Tibial artery (tissue), 4 donors: ENCODE measurements around the gene OPN1MW2.
A peak's percentile ranks its signal among the peaks of the same experiment; 100 is the strongest.
"Not testable (repeated sequence)": the region's sequence is repeated elsewhere in the genome, so short reads cannot be mapped to it uniquely, and the experiment has no call there.

Experiments used
- DNase-seq, 2 donors: peaks; one replicate each; pipeline ENCODE4 v3.0.0-alpha.2; 2019
- H3K27ac ChIP-seq, 2 donors: fragments of 200-600 bp; sonication (generic) in 1 of 2; 1 replicate in 1 of 2; 2 replicates in 1 of 2; pipeline ENCODE4 v1.5.1; 2018 to 2019; ENCODE audit warnings: mild to moderate bottlenecking in 1 of 2
- H3K27me3 ChIP-seq, 2 donors: fragments of 200-600 bp; sonication (generic) in 1 of 2; one replicate each; pipeline versions ENCODE4 v1.5.1 to v1.6.0; 2016 to 2019
- H3K36me3 ChIP-seq, 3 donors: fragments of 200-600 bp; sonication (generic) in 2 of 3; one replicate each; pipeline ENCODE4 v1.5.1; 2016 to 2019; ENCODE audit warnings: mild to moderate bottlenecking in 2 of 3
- H3K4me1 ChIP-seq, 4 donors: fragments of 200-600 bp; sonication (generic) in 2 of 4; 1 replicate in 3 of 4; 2 replicates in 1 of 4; pipeline ENCODE4 v1.5.1; 2016 to 2019
- H3K4me3 ChIP-seq, 2 donors: fragments of 200-600 bp; sonication (generic) in 1 of 2; 1 replicate in 1 of 2; 2 replicates in 1 of 2; pipeline ENCODE4 v1.5.1; 2018 to 2019; ENCODE audit warnings: mild to moderate bottlenecking in 2 of 2
- H3K9me3 ChIP-seq, 3 donors: fragments of 200-600 bp; sonication (generic) in 1 of 3; one replicate each; pipeline ENCODE4 v1.5.1; 2016 to 2019
- intact Hi-C: fragments of 100-400 bp; cut with DNase I; formaldehyde crosslinking; loops from one replicate; pipeline ENCODE4 v1.15.0; 2023; ENCODE audit warnings: low total_unique reads

Gene OPN1MW2

DNA sequence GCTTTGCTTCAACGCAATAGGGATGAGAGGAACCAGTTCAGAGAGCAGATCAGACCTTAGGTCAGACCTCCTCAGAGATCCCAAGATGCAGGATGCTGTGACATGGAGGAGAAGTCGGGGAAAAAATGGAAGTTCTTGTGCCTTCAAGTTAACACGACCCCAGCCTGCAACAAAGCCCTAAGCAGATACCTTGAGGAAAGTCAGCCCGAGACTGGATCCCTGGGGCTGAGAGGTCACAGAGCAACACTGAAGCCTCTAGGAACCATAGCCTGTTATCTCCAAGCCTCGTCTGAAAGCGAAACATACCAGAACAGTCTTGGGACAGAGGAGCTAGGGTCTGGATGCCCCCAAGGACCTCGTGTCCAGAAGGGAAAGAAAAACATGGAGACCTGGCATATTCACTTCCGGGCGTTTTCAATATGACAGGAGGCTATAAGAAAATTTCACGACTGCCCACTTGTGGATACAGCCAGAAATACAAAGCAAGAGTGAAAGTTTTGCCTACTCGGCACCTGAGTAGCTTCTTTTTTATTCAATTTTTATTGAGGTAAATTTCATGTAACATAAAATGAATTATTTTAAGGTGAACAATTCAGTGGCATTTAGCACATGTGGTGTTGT is 19.5 kb downstream of the OPN1MW2 start:
- peak in 1 of 2 donors; percentile 1 for DNase-seq
- H3K27ac ChIP-seq, H3K9me3 ChIP-seq, H3K36me3 ChIP-seq, intact Hi-C loops, H3K4me3 ChIP-seq, H3K4me1 ChIP-seq, H3K27me3 ChIP-seq: not testable (repeated sequence)

- intact Hi-C loops: not testable (repeated sequence)
- DNase-seq: peak in 1 of 2 donors; percentile 1
Observed at GRCh38 chrX:154239982-154240503, 20.5 kb downstream of the OPN1MW2 start.

DNA sequence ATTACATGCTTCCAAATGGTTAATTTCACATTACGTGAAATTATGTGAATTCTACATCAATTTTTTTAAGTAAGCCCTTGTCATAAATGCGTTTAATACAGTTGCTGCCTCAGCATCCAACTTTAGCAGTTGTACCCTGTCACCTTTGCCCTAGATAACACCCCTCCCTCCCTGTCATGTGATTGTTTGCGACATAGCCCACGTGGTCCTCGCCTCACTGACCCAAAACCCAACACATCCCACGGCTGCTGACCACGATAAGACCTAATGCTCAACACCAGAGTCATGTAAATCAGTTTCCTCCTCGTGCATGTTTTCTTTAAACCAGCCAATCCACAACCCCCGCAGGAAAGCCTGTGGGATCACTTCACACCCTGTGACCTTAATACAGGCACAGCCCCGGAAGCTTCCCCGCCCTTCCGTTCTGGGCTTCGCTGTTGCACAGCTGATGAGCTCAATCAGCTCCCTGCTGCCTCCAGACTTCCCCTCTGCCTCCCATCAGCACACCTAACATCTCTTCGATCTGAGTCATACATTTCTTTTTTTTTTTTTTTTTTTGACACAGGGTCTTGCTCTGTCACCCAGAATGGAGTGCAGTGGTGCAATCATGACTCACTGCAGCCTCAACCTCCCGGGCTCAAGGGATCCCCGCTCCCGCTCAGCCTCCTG is 28.0 kb downstream of the OPN1MW2 start:
- H3K4me1 ChIP-seq, H3K27me3 ChIP-seq, H3K36me3 ChIP-seq, H3K9me3 ChIP-seq, H3K27ac ChIP-seq, DNase-seq, H3K4me3 ChIP-seq, intact Hi-C loops: not testable (repeated sequence)

More at GRCh38 chrX:154239982-154240503, 20.5 kb downstream of the OPN1MW2 start:
- H3K36me3 ChIP-seq, H3K27ac ChIP-seq, H3K4me3 ChIP-seq, H3K27me3 ChIP-seq, H3K9me3 ChIP-seq, H3K4me1 ChIP-seq: not testable (repeated sequence)

GRCh38 chrX:154248076-154248475 is 28.5 kb downstream of the OPN1MW2 start:
- intact Hi-C loops, H3K27me3 ChIP-seq, H3K9me3 ChIP-seq, H3K4me1 ChIP-seq, DNase-seq, H3K27ac ChIP-seq, H3K36me3 ChIP-seq, H3K4me3 ChIP-seq: not testable (repeated sequence)

DNA sequence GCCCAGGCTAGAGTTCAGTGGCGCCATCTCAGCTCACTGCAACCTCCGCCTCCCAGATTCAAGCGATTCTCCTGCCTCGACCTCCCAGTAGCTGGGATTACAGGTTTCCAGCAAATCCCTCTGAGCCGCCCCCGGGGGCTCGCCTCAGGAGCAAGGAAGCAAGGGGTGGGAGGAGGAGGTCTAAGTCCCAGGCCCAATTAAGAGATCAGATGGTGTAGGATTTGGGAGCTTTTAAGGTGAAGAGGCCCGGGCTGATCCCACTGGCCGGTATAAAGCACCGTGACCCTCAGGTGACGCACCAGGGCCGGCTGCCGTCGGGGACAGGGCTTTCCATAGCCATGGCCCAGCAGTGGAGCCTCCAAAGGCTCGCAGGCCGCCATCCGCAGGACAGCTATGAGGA is 37.7 kb downstream of the OPN1MW2 start, which contains the start of gene OPN1MW3:
TSS of gene OPN1MW3 (plus strand) at position 301 of the 400 bp plus-strand sequence. CDS start at position 339, 38 bp downstream.
- H3K4me1 ChIP-seq, H3K4me3 ChIP-seq, intact Hi-C loops, H3K27me3 ChIP-seq, DNase-seq, H3K27ac ChIP-seq, H3K36me3 ChIP-seq, H3K9me3 ChIP-seq: not testable (repeated sequence)

GRCh38 chrX:154258711-154259110 is 39.2 kb downstream of the OPN1MW2 start:
- H3K27me3 ChIP-seq, H3K27ac ChIP-seq, H3K4me1 ChIP-seq, H3K36me3 ChIP-seq, H3K9me3 ChIP-seq, H3K4me3 ChIP-seq, intact Hi-C loops, DNase-seq: not testable (repeated sequence)

- H3K27ac ChIP-seq, H3K4me3 ChIP-seq, H3K27me3 ChIP-seq, H3K36me3 ChIP-seq, intact Hi-C loops, H3K4me1 ChIP-seq, DNase-seq, H3K9me3 ChIP-seq: not testable (repeated sequence)
Observed at GRCh38 chrX:154263072-154263471, 43.5 kb downstream of the OPN1MW2 start.

GRCh38 chrX:154269245-154269644 is 49.7 kb downstream of the OPN1MW2 start:
- H3K9me3 ChIP-seq, H3K36me3 ChIP-seq, H3K27me3 ChIP-seq, DNase-seq, H3K4me3 ChIP-seq, H3K4me1 ChIP-seq, H3K27ac ChIP-seq, intact Hi-C loops: not testable (repeated sequence)
